ENCODE measurements around the gene OOSP4B.
"Not testable (repeated sequence)": the region's sequence is repeated elsewhere in the genome, so short reads cannot be mapped to it uniquely, and the experiment has no call there.

OOSP4B gene

GRCh38 chr11:60016881-60017280 lies at the start of gene OOSP4B:
Gene OOSP4B, plus strand, starts transcription at chr11:60017181.
- no peak for DNase-seq (ENCODE audit: low read depth, low spot score)

- no peak for DNase-seq (ENCODE audit: low read depth, low spot score)
These were observed 49.1 kb upstream of the OOSP4B start for GRCh38 chr11:59967677-59968394.

DNA sequence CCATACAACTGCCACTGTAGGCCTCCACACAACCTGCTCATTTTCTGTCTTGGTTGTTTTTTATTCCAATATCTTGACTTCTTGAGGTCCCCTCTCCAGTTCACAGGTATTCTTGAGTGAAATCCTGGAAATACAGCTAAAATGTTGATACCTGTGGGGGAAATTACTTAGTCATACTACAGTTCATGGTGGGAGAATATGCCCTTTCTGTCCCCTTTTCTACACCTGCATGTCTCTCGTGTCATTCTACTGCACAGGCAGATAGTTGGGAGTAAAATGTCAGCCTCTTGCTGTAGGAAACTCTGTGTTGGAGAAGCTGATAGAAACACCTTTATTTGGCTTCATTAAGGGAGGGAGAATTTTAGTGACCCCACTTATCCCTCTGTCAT lies 48.6 kb upstream of the OOSP4B start:
- no peak for DNase-seq (ENCODE audit: low read depth, low spot score)

- no peak for DNase-seq (ENCODE audit: low read depth, low spot score)
These were observed 43.9 kb upstream of the OOSP4B start for GRCh38 chr11:59973097-59973496.

DNA sequence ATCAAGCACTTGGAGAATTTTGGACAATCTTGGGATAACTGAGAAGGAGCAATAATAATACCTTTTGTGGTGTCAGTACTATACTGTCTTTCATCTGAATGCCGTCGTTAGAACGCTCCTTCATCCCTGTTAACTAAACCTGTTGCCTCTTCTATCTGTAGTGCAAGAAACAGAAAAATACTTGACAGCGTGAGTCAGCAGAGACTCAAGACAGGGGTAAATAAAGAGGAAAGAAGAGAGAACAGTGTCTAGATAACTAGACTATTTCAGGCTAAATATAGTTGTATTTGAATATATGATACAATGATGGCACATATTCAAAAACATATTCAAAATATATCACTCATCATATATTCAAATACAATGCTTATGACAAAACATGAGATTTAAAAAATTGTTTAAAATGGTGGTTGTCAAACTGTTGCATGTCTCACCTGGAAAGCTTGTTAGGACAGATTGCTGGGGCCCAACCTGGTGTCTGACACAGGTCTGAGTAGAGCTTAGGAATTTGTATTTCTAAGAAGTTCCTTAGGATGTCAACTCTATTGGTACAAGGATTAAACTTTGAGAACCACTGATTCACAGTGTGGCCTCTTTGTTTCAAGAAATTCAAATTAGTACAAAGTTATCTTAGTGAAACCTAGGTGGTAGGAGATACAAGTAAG lies 35.7 kb upstream of the OOSP4B start:
- DNase-seq (ENCODE audit: low read depth, low spot score): no peak

DNA sequence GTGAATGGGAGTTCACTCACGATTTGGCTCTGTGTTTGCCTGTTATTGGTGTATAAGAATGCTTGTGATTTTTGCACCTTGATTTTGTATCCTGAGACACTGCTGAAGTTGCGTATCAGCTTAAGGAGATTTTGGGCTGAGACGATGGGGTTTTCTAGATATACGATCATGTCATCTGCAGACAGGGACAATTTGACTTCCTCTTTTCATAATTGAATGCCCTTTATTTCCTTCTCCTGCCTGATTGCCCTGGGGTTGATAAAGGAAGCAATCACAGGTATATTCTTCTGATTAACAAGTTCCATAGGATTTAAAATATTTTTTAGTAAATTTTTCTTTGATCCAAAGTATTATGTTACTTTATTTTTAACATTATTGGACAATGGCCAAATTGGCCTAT lies 34.9 kb upstream of the OOSP4B start:
- DNase-seq (ENCODE audit: low read depth, low spot score): not testable (repeated sequence)

GRCh38 chr11:59983212-59983611 lies 33.8 kb upstream of the OOSP4B start:
- no peak for DNase-seq (ENCODE audit: low read depth, low spot score)

DNA sequence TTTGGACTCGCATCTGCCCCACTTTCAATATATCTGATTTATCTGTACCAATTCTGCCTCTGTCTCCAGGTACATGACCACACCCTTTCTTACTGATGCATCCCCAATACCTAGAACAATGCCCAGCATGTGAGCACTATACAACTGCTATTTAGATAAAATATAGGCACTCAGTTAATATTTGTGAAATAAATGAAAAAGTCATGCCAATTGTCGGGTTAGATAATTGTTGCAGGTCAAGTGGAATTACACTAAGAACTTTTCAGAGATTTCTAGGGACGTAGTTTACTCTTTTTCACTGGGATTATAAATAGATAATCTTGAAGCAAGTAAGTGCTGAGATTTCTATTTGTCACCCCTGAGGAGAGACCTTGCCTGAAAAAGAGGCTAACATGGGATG lies 32.6 kb upstream of the OOSP4B start:
- DNase-seq (ENCODE audit: low read depth, low spot score): no peak

DNA sequence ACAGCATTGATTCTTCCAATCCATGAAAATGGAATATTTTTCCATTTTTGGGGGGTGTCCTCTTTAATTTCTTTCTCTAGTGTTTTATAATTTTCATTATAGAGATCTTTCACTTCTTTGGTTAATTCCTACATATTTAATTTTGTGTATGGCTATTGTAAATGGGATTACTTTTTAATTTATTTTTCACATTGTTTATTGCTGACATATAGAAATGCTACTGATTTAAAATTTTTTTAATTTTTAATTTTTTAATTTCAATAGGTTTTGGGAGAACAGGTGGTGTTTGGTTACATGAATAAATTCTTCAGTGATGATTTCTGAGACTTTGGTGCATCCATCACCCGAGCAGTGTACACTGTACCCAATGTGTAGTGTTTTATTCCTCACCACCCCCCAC lies 26.6 kb upstream of the OOSP4B start:
- DNase-seq (ENCODE audit: low read depth, low spot score): no peak

DNA sequence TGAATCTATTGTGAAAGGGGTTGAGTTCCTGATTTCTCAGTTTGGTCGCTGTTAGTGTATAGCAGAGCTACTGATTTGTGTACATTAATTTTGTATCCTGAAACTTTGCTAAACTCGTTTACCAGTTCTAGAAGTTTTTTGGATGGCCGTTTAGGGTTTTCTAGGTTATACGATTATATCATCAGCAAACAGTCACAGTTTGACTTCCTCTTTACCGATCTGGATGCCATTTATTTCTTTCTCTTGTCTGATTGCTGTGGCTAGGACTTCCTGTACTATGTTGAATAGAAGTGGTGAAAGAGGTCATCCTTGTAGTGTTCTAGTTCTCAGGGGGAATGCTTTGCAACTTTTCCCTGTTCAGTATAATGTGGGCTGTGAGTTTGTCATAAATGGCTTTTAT lies 24.6 kb upstream of the OOSP4B start:
- no peak for DNase-seq (ENCODE audit: low read depth, low spot score)

DNA sequence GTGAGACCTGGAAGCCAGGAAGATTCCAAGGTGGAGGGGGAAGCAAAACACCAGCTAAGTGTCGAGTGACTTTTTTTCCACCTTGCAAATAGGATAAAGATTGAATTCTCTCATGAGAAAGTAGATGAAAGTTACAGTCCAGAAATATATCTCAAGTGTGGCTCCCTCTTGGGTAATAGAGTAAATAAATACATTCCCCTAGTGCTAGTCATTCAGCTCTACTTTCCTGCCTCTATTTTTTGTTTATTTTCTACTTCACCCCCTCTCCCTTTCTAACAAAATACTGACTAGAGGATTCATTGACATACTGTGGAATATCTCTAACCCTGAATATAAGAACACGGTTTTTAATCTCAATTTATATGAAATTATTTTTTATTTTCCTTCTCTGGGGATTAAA lies 19.2 kb upstream of the OOSP4B start:
- no peak for DNase-seq (ENCODE audit: low read depth, low spot score)

GRCh38 chr11:59999691-60000090 lies 17.3 kb upstream of the OOSP4B start:
- DNase-seq (ENCODE audit: low read depth, low spot score): no peak

GRCh38 chr11:60003729-60004128 lies 13.3 kb upstream of the OOSP4B start:
- no peak for DNase-seq (ENCODE audit: low read depth, low spot score)

GRCh38 chr11:60005360-60005759 lies 11.6 kb upstream of the OOSP4B start:
- no peak for DNase-seq (ENCODE audit: low read depth, low spot score)

DNA sequence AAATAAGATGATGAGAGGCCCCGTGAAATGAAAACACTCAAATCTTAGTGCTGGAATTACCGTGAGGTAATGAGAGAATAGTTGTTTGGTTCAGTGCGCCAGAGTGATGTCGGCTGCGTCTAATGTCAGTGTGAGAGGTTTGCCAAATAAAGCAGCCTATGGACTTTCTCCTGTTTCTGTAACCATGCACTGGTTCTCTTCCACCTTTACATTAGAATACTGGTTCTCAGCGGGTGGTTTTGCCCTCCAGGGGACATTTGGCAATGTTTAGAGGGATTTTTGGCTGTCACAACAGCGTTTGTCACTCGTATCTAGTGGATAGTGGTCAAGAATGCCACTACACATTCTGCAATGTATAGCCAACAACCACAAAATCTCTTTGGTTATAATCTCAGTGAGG lies 1.1 kb downstream of the OOSP4B start:
- no peak for DNase-seq (ENCODE audit: low read depth, low spot score)

DNA sequence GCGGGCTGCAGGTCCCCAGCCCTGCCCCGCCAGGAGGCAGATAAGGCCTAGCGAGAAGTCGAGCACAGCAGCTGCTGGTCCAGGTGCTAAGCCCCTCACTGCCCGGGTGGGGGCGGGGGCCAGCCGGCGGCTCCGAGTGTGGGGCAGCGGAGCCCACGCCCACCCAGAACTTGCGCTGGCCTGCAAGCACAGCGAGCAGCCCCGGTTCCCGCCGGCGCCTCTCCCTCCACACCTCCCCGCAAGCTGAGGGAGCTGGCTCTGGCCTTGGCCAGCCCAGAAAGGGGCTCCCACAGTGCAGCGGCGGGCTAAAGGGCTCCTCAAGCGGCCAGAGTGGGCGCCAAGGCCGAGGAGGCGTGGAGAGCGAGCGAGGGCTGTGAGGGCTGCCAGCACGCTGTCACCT lies 3.4 kb downstream of the OOSP4B start:
- DNase-seq (ENCODE audit: low read depth, low spot score): not testable (repeated sequence)

DNA sequence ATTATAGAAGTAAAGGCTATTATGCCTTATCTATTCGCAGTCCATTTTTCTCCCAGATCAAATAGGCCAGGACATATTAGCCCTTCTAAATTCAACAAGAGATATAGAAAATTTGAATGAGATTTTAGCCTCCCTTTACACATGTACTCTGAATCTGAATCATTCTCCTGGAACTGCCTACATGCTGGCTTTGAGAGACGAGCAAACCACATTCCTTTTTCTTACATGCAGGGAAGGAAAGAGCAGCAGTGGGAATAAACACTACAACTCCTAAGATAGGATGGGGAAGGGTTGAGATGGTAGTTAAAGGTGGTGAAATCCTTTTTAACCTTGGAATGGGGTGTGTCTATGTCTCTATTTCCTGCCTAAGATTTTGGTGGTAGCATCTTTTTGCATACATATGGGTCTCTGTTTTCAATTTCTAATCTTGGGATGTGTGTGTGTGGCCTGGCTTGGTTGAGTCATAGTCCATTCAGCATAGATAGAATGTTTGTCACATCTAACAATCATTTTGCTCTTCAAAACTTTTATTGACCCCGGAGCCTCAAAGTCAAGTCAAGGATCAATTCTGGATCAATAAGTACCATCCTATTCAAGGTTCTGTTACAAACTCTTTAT lies 12.1 kb downstream of the OOSP4B start:
- no peak for DNase-seq (ENCODE audit: low read depth, low spot score)

- DNase-seq (ENCODE audit: low read depth, low spot score): no peak
These were observed 23.1 kb downstream of the OOSP4B start, which contains the start of gene OOSP2 for GRCh38 chr11:60040109-60040508. Gene OOSP2, plus strand, starts transcription at chr11:60040409. Its CDS starts 51 bp downstream, at chr11:60040460.

DNA sequence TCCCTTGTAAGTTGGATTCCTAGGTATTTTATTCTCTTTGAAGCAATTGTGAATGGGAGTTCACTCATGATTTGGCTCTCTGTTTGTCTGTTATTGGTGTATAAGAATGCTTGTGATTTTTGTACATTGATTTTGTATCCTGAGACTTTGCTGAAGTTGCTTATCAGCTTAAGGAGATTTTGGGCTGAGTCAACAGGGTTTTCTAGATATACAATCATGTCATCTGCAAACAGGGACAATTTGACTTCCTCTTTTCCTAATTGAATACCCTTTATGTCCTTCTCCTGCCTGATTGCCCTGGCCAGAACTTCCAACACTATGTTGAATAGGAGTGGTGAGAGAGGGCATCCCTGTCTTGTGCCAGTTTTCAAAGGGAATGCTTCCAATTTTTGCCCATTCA lies 33.4 kb downstream of the OOSP4B start:
- DNase-seq (ENCODE audit: low read depth, low spot score): not testable (repeated sequence)

DNA sequence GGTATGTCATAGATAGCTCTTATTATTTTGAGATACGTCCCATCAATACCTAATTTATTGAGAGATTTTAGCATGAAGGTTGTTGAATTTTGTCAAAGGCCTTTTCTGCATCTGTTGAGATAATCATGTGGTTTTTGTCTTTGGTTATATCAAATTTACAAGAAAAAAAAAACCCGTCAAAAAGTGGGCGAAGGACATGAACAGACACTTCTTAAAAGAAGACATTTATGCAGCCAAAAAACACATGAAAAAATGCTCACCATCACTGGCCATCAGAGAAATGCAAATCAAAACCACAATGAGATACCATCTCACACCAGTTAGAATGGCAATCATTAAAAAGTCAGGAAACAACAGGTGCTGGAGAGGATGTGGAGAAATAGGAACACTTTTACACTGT lies 33.9 kb downstream of the OOSP4B start:
- not testable (repeated sequence) for DNase-seq (ENCODE audit: low read depth, low spot score)

DNA sequence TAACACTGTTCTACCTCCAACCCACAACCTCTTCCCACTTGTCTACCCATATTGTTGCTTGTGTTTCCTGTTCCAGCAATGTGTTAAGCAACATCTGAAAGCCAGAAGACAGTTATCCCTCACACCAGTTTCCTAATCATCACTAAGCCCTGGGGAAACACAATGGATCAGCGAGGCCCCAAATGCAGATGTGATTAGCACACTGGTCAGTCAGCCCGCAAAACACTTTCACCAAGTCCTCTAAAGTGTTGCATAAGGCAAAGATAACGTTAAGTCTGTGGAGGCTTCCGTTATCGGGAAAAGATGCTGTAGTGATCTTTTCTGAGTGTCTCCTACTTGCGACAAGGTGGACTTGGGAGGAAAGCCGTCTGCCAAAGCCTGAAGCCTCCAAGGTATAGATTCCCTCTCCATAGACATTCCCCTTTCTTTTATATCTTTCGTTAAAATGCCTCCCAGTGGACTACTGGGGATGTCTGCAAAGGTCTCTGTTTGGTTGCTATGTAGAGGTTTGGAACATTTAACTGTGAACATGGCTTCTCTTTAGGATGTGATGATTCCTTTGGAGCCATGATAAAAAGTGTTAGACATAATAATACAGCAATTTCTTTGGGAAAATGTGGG lies 39.5 kb downstream of the OOSP4B start, which contains the start of gene MS4A3:
Gene MS4A3 (plus strand): TSS at position 317 of the 621 bp plus-strand sequence. CDS start 4,496 bp downstream, outside the sequence.
- DNase-seq (ENCODE audit: low read depth, low spot score): no peak

- DNase-seq (ENCODE audit: low read depth, low spot score): no peak
These were observed 42.1 kb downstream of the OOSP4B start for GRCh38 chr11:60059052-60059451.

Measured in brain pericyte (primary cell).